PFSK-1 (cell line): ENCODE measurements around the gene CMTM2.

Source experiments
- POLR2AphosphoS5 ChIP-seq: IDR thresholded peaks from 2 replicates; pipeline ENCODE4 v1.6.1; 2012; ENCODE audit warnings: low read depth, mild to moderate bottlenecking, control low read depth, low read length, moderate library complexity
- REST ChIP-seq, 2 experiments: IDR thresholded peaks; 2 replicates each; pipeline versions ENCODE4 v1.6.1 to v1.8.0; 2011 to 2012; ENCODE audit warnings: low read depth in 2 of 2, low read length in 2 of 2, control low read depth in 1 of 2, inconsistent platforms in 1 of 2, mild to moderate bottlenecking in 1 of 2, moderate library complexity in 1 of 2; ENCODE audit not compliant: insufficient read depth in 1 of 2
- TAF1 ChIP-seq: IDR thresholded peaks from 2 replicates; pipeline ENCODE4 v1.6.1; 2012; ENCODE audit warnings: low read length, control low read depth, borderline replicate concordance; ENCODE audit not compliant: insufficient read depth

GRCh38 chr16:66551788-66552285 is 27.4 kb upstream of the CMTM2 start:
- TF ChIP-seq POLR2AphosphoS5 (no peak), REST (IDR thresholded peaks at IDR 0.05; ENCODE audit: insufficient read depth in 1 of 2, low read depth in 2 of 2, low read length in 2 of 2) (no peak), TAF1 (no peak)
